C4-2B (cell line): ENCODE measurements around the gene SLC19A3.

ENCODE experiments used
- ZFX ChIP-seq: fragments of 450-650 bp; IDR thresholded peaks from 2 replicates; pipeline ENCODE4 v1.6.1; 2017
- TF ChIP-seq, protein P1 (sequence below): fragments of 450-650 bp; conservative IDR thresholded peaks from 2 replicates; pipeline ENCODE4 v1.5.1; 2017; ENCODE audit warnings: mild to moderate bottlenecking

DNA sequence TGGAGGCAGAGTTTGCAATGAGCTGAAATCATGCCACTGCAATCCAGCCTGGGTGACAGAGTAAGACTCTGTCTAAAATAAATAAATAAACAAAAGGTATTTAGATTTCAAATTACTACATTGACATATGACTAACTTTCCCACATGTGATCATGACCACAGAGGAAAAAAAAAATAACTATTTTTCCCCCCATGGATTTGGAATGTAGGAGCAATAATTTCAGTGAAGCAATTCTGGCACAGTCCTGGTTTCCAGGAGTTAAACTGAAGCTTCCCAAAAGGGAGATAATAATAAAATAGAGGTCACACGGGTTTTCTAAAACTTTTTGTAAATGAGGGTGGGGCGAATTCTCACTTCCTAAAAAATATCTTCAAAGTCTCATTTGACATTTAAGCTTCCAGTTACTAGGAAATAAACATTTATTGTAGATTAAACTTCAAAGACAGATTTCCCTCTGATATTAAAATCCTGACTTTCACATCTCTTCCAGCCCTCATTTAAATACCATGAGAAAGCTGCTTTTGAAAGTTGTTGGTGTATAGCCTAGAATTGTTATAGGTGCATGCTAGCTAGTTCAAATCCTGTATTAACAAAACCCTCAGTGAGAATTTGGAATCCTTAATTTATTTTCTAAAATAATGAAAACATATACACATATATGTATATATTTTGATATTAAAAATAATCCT is 20.7 kb downstream of the SLC19A3 start:
- TF ChIP-seq, protein P1, sequence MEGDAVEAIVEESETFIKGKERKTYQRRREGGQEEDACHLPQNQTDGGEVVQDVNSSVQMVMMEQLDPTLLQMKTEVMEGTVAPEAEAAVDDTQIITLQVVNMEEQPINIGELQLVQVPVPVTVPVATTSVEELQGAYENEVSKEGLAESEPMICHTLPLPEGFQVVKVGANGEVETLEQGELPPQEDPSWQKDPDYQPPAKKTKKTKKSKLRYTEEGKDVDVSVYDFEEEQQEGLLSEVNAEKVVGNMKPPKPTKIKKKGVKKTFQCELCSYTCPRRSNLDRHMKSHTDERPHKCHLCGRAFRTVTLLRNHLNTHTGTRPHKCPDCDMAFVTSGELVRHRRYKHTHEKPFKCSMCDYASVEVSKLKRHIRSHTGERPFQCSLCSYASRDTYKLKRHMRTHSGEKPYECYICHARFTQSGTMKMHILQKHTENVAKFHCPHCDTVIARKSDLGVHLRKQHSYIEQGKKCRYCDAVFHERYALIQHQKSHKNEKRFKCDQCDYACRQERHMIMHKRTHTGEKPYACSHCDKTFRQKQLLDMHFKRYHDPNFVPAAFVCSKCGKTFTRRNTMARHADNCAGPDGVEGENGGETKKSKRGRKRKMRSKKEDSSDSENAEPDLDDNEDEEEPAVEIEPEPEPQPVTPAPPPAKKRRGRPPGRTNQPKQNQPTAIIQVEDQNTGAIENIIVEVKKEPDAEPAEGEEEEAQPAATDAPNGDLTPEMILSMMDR = no peak
- TF ChIP-seq ZFX = no peak
